Measurements from ENCODE around the gene RPA1.

The RPA1 gene

GRCh38 chr17:1905190-1905913 is 75.5 kb downstream of the RPA1 start:
- no peak overlapping the region for H3K9ac ChIP-seq (ENCODE audit: low read depth, low read length)
- H3K27ac ChIP-seq (ENCODE audit: low read length) = no peak overlapping the region
- H3K4me1 ChIP-seq (ENCODE audit: insufficient read depth, low read length) = no peaks in the 10 kb centered on the region
- H3K27me3 ChIP-seq (ENCODE audit: insufficient read depth, low read length) = peaks cover 73% of the 10 kb centered on the region
- H3K9me3 ChIP-seq (ENCODE audit: insufficient read depth, low read depth, low read length) = no peaks in the 10 kb centered on the region
- no peak overlapping the region for H3K4me3 ChIP-seq (ENCODE audit: low read length)
- no peaks in the 10 kb centered on the region for H3K36me3 ChIP-seq (ENCODE audit: insufficient read depth, low read depth, low read length)

- Histone ChIP-seq H3K36me3 (ENCODE audit: insufficient read depth, low read depth, low read length) (no peaks in the 10 kb centered on the region), H3K4me3 (ENCODE audit: low read length) (no peak overlapping the region), H3K9me3 (ENCODE audit: insufficient read depth, low read depth, low read length) (no peaks in the 10 kb centered on the region), H3K4me1 (ENCODE audit: insufficient read depth, low read length) (no peaks in the 10 kb centered on the region), H3K27me3 (ENCODE audit: insufficient read depth, low read length) (peaks cover 86% of the 10 kb centered on the region), H3K27ac (ENCODE audit: low read length) (no peak overlapping the region), H3K9ac (ENCODE audit: low read depth, low read length) (no peak overlapping the region)
Observed at GRCh38 chr17:1906662-1907101, 76.9 kb downstream of the RPA1 start.

- Histone ChIP-seq H3K4me1 (ENCODE audit: insufficient read depth, low read length) (no peaks in the 10 kb centered on the region), H3K27me3 (ENCODE audit: insufficient read depth, low read length) (peaks cover 92% of the 10 kb centered on the region), H3K36me3 (ENCODE audit: insufficient read depth, low read depth, low read length) (no peaks in the 10 kb centered on the region), H3K9me3 (ENCODE audit: insufficient read depth, low read depth, low read length) (no peaks in the 10 kb centered on the region), H3K4me3 (ENCODE audit: low read length) (no peak overlapping the region), H3K9ac (ENCODE audit: low read depth, low read length) (no peak overlapping the region), H3K27ac (ENCODE audit: low read length) (no peak overlapping the region)
Observed at GRCh38 chr17:1907216-1907631, 77.4 kb downstream of the RPA1 start.

GRCh38 chr17:1907909-1908698 is 78.3 kb downstream of the RPA1 start:
- Histone ChIP-seq H3K4me3 (ENCODE audit: low read length) (peak overlapping the region; percentile 56), H3K4me1 (ENCODE audit: insufficient read depth, low read length) (no peaks in the 10 kb centered on the region), H3K9ac (ENCODE audit: low read depth, low read length) (no peak overlapping the region), H3K27ac (ENCODE audit: low read length) (no peak overlapping the region), H3K27me3 (ENCODE audit: insufficient read depth, low read length) (peaks cover 99% of the 10 kb centered on the region), H3K36me3 (ENCODE audit: insufficient read depth, low read depth, low read length) (no peaks in the 10 kb centered on the region), H3K9me3 (ENCODE audit: insufficient read depth, low read depth, low read length) (no peaks in the 10 kb centered on the region)

- H3K9ac ChIP-seq (ENCODE audit: low read depth, low read length) = no peak overlapping the region
- H3K27ac ChIP-seq (ENCODE audit: low read length) = no peak overlapping the region
- H3K4me1 ChIP-seq (ENCODE audit: insufficient read depth, low read length) = no peaks in the 10 kb centered on the region
- H3K36me3 ChIP-seq (ENCODE audit: insufficient read depth, low read depth, low read length) = no peaks in the 10 kb centered on the region
- peak overlapping the region; percentile 56; the same call in 1 of the 2 replicates for H3K4me3 ChIP-seq (ENCODE audit: low read length)
- no peaks in the 10 kb centered on the region for H3K9me3 ChIP-seq (ENCODE audit: insufficient read depth, low read depth, low read length)
- peaks cover 99% of the 10 kb centered on the region for H3K27me3 ChIP-seq (ENCODE audit: insufficient read depth, low read length)
Observed at GRCh38 chr17:1908699-1909309, 79.0 kb downstream of the RPA1 start.

- no peaks in the 10 kb centered on the region for H3K36me3 ChIP-seq (ENCODE audit: insufficient read depth, low read depth, low read length)
- no peak overlapping the region for H3K27ac ChIP-seq (ENCODE audit: low read length)
- H3K4me3 ChIP-seq (ENCODE audit: low read length) = no peak overlapping the region
- no peak overlapping the region for H3K9ac ChIP-seq (ENCODE audit: low read depth, low read length)
- H3K9me3 ChIP-seq (ENCODE audit: insufficient read depth, low read depth, low read length) = no peaks in the 10 kb centered on the region
- peaks cover 91% of the 10 kb centered on the region for H3K27me3 ChIP-seq (ENCODE audit: insufficient read depth, low read length)
- H3K4me1 ChIP-seq (ENCODE audit: insufficient read depth, low read length) = no peaks in the 10 kb centered on the region
Observed at GRCh38 chr17:1909985-1910384, 80.2 kb downstream of the RPA1 start.

- H3K27ac ChIP-seq (ENCODE audit: low read length) = no peak overlapping the region
- H3K9ac ChIP-seq (ENCODE audit: low read depth, low read length) = no peak overlapping the region
- H3K27me3 ChIP-seq (ENCODE audit: insufficient read depth, low read length) = peaks cover 69% of the 10 kb centered on the region
- no peaks in the 10 kb centered on the region for H3K9me3 ChIP-seq (ENCODE audit: insufficient read depth, low read depth, low read length)
- no peak overlapping the region for H3K4me3 ChIP-seq (ENCODE audit: low read length)
- H3K4me1 ChIP-seq (ENCODE audit: insufficient read depth, low read length) = no peaks in the 10 kb centered on the region
- H3K36me3 ChIP-seq (ENCODE audit: insufficient read depth, low read depth, low read length) = no peaks in the 10 kb centered on the region
Observed at GRCh38 chr17:1912146-1912545, 82.3 kb downstream of the RPA1 start.

GRCh38 chr17:1913702-1914101 is 83.9 kb downstream of the RPA1 start:
- H3K27ac ChIP-seq (ENCODE audit: low read length) = no peak overlapping the region
- H3K36me3 ChIP-seq (ENCODE audit: insufficient read depth, low read depth, low read length) = no peaks in the 10 kb centered on the region
- H3K4me1 ChIP-seq (ENCODE audit: insufficient read depth, low read length) = no peaks in the 10 kb centered on the region
- H3K4me3 ChIP-seq (ENCODE audit: low read length) = no peak overlapping the region
- peaks cover 54% of the 10 kb centered on the region for H3K27me3 ChIP-seq (ENCODE audit: insufficient read depth, low read length)
- H3K9ac ChIP-seq (ENCODE audit: low read depth, low read length) = no peak overlapping the region
- no peaks in the 10 kb centered on the region for H3K9me3 ChIP-seq (ENCODE audit: insufficient read depth, low read depth, low read length)

- H3K4me1 ChIP-seq (ENCODE audit: insufficient read depth, low read length) = no peaks in the 10 kb centered on the region
- H3K27me3 ChIP-seq (ENCODE audit: insufficient read depth, low read length) = peaks cover 44% of the 10 kb centered on the region
- no peaks in the 10 kb centered on the region for H3K9me3 ChIP-seq (ENCODE audit: insufficient read depth, low read depth, low read length)
- H3K9ac ChIP-seq (ENCODE audit: low read depth, low read length) = no peak overlapping the region
- H3K27ac ChIP-seq (ENCODE audit: low read length) = no peak overlapping the region
- no peaks in the 10 kb centered on the region for H3K36me3 ChIP-seq (ENCODE audit: insufficient read depth, low read depth, low read length)
- H3K4me3 ChIP-seq (ENCODE audit: low read length) = no peak overlapping the region
Observed at GRCh38 chr17:1914661-1915083, 84.9 kb downstream of the RPA1 start.

- Histone ChIP-seq H3K4me1 (ENCODE audit: insufficient read depth, low read length) (no peaks in the 10 kb centered on the region), H3K36me3 (ENCODE audit: insufficient read depth, low read depth, low read length) (no peaks in the 10 kb centered on the region), H3K27ac (ENCODE audit: low read length) (no peak overlapping the region), H3K9me3 (ENCODE audit: insufficient read depth, low read depth, low read length) (no peaks in the 10 kb centered on the region), H3K27me3 (ENCODE audit: insufficient read depth, low read length) (peaks cover 32% of the 10 kb centered on the region), H3K9ac (ENCODE audit: low read depth, low read length) (no peak overlapping the region), H3K4me3 (ENCODE audit: low read length) (no peak overlapping the region)
Observed at GRCh38 chr17:1915889-1916288, 86.1 kb downstream of the RPA1 start.

- Histone ChIP-seq H3K4me3 (ENCODE audit: low read length) (no peak overlapping the region), H3K27ac (ENCODE audit: low read length) (no peak overlapping the region), H3K36me3 (ENCODE audit: insufficient read depth, low read depth, low read length) (no peaks in the 10 kb centered on the region), H3K9me3 (ENCODE audit: insufficient read depth, low read depth, low read length) (no peaks in the 10 kb centered on the region), H3K27me3 (ENCODE audit: insufficient read depth, low read length) (peaks cover 28% of the 10 kb centered on the region), H3K4me1 (ENCODE audit: insufficient read depth, low read length) (no peaks in the 10 kb centered on the region), H3K9ac (ENCODE audit: low read depth, low read length) (no peak overlapping the region)
Observed at GRCh38 chr17:1916316-1916715, 86.5 kb downstream of the RPA1 start.

Data from iPS-20b (cell line).